K562 (cell line): ENCODE data around the gene CACNA2D4. TPM values are rescaled to one million over a fixed set of nuclear protein-coding genes. Genes with fewer than 3 reads are reported as not detected.
A peak's percentile ranks its signal among the peaks of the same experiment; 100 is the strongest.

Source experiments
- ATAC-seq: fragments of 200-7000 bp; cut with Tn5 transposase; 3 replicates; pipeline ENCODE4 v1.9.1; 2020; ENCODE audit warnings: moderate library complexity
- BruUV-seq: library from RNA; stranded (reverse); fragments of 400-500 nt; replicated peaks from 2 replicates; lab custom pipeline; 2021; lab: Mats Ljungman, UMichigan
- CTCF ChIA-PET: fragments of 300-600 bp; formaldehyde crosslinking; extraction: SDS; loops from one replicate; lab custom pipeline; 2021; ENCODE audit warnings: low intra/inter-chr PET ratio; lab: Yijun Ruan, JAX
- POLR2A ChIA-PET: fragments of 300-600, 350-650 bp; sonication (Branson Sonifier 250); formaldehyde crosslinking; extraction: SDS; loops from one replicate; lab custom pipeline; 2021; ENCODE audit warnings: antibody characterized with exemption, inconsistent platforms; lab: Yijun Ruan, JAX
- DNase-seq, 4 experiments: peaks; one replicate each; pipeline versions ENCODE4 v3.0.0 to v3.0.0-alpha.2; 2011 to 2018; ENCODE audit warnings: low spot score in 3 of 4, mixed read lengths in 3 of 4; ENCODE audit errors: extremely low read depth in 1 of 4
- FAIRE-seq: peaks from 2 replicates; lab custom pipeline; 2011; peaks lifted over from hg19 to GRCh38; lab: Jason Lieb, UNC
- H2AFZ ChIP-seq: 2 replicates; pipeline ENCODE4 v1.6.0; 2011; ENCODE audit warnings: low read depth, low read length, control low read depth, inconsistent platforms
- H3K27ac ChIP-seq: fragments of 200-600 bp; 3 replicates; pipeline ENCODE4 v1.8.0; 2011; ENCODE audit warnings: low read depth, mild to moderate bottlenecking, control low read depth, inconsistent platforms, low read length, moderate library complexity, mixed read lengths; ENCODE audit errors: extremely low read depth
- H3K27me3 ChIP-seq, 2 experiments: fragments of 300-600 bp in 1 of 2; 2 replicates in 1 of 2; 3 replicates in 1 of 2; pipeline versions ENCODE4 v1.6.0 to v1.8.0; 2011; ENCODE audit warnings: inconsistent platforms in 2 of 2, low read length in 2 of 2, mild to moderate bottlenecking in 1 of 2, mixed read lengths in 1 of 2, moderate library complexity in 1 of 2; ENCODE audit not compliant: control insufficient read depth in 2 of 2, insufficient read depth in 2 of 2
- H3K36me3 ChIP-seq: fragments of 300-600 bp; 3 replicates; pipeline ENCODE4 v1.8.0; 2011; ENCODE audit warnings: mild to moderate bottlenecking, low read length, inconsistent platforms; ENCODE audit not compliant: control insufficient read depth, insufficient read depth
- H3K4me1 ChIP-seq, 2 experiments: fragments of 200-600 bp in 1 of 2; replicated peaks in 1 of 2; 2 replicates in 1 of 2; 3 replicates in 1 of 2; pipeline versions ENCODE4 v1.5.1 to v1.8.0; 2011; ENCODE audit warnings: inconsistent platforms in 2 of 2, low read length in 2 of 2, mild to moderate bottlenecking in 1 of 2, mixed read lengths in 1 of 2, moderate library complexity in 1 of 2; ENCODE audit not compliant: control insufficient read depth in 2 of 2, insufficient read depth in 2 of 2
- H3K4me2 ChIP-seq: 2 replicates; pipeline ENCODE4 v1.6.1; 2011; ENCODE audit warnings: low read length, control low read depth, inconsistent platforms, mixed read lengths; ENCODE audit not compliant: insufficient read depth
- H3K4me3 ChIP-seq: fragments of 200-600 bp; sonication (generic), shearing (Covaris generic); 2 replicates; pipeline ENCODE4 v1.5.1; 2016; ENCODE audit warnings: control low read depth, inconsistent platforms
- H3K79me2 ChIP-seq: fragments of 200-600 bp; 3 replicates; pipeline ENCODE4 v1.8.0; 2011; ENCODE audit warnings: low read length, inconsistent platforms; ENCODE audit not compliant: control insufficient read depth, insufficient read depth
- H3K9ac ChIP-seq, 2 experiments: 2 replicates each; pipeline versions ENCODE4 v1.6.0 to v1.6.1; 2011; ENCODE audit warnings: low read depth in 2 of 2, low read length in 2 of 2, control low read depth in 1 of 2, inconsistent platforms in 1 of 2, mild to moderate bottlenecking in 1 of 2, mixed read lengths in 1 of 2; ENCODE audit not compliant: insufficient read depth in 1 of 2
- H3K9me1 ChIP-seq: one replicate; pipeline ENCODE4 v1.6.0; 2011; ENCODE audit warnings: inconsistent platforms, mild to moderate bottlenecking, low read length, moderate library complexity; ENCODE audit not compliant: control insufficient read depth, insufficient read depth
- H3K9me3 ChIP-seq: replicated peaks from 2 replicates; pipeline ENCODE4 v1.5.1; 2011; ENCODE audit warnings: low read depth, low read length, inconsistent platforms; ENCODE audit not compliant: control insufficient read depth, insufficient read depth
- H4K20me1 ChIP-seq: replicated peaks from 2 replicates; pipeline ENCODE4 v1.6.1; 2011; ENCODE audit warnings: low read length, inconsistent platforms, mixed read lengths; ENCODE audit not compliant: control insufficient read depth, insufficient read depth
- CBFA2T3 ChIP-seq: fragments of 450-650 bp; IDR thresholded peaks from 2 replicates; pipeline ENCODE4 v1.6.1; 2017
- CHCHD3 ChIP-seq: fragments of 250-450 bp; sonication (Bioruptor Pico); IDR thresholded peaks from 2 replicates; pipeline ENCODE4 v2.1.2; 2022; ENCODE audit warnings: mild to moderate bottlenecking
- ESRRB ChIP-seq: fragments of 250-450 bp; sonication (Bioruptor Pico); IDR thresholded peaks from 2 replicates; pipeline ENCODE4 v1.5.0; 2020; ENCODE audit warnings: mild to moderate bottlenecking, moderate library complexity, borderline replicate concordance
- NUFIP1 ChIP-seq: fragments of 450-650 bp; IDR thresholded peaks from 2 replicates; pipeline ENCODE4 v1.6.1; 2018; ENCODE audit not compliant: partially characterized antibody
- RERE ChIP-seq: sonication (generic); formaldehyde crosslinking; IDR thresholded peaks from 2 replicates; pipeline ENCODE4 v1.8.0; 2023; ENCODE audit warnings: missing genetic modification reagents, mild to moderate bottlenecking, borderline replicate concordance
- TCF3 ChIP-seq: sonication (generic); formaldehyde crosslinking; IDR thresholded peaks from 2 replicates; pipeline ENCODE4 v1.4.0; 2020; ENCODE audit warnings: mild to moderate bottlenecking, missing genetic modification reagents
- TFAP4 ChIP-seq: sonication (generic); formaldehyde crosslinking; IDR thresholded peaks from 2 replicates; pipeline ENCODE4 v1.8.0; 2022; ENCODE audit warnings: missing genetic modification reagents, mild to moderate bottlenecking, moderate library complexity, borderline replicate concordance
- ZBTB34 ChIP-seq: fragments of 250-450 bp; sonication (Bioruptor Pico); IDR thresholded peaks from 2 replicates; pipeline ENCODE4 v1.8.0; 2021; ENCODE audit warnings: mild to moderate bottlenecking, moderate library complexity
- ZBTB7A ChIP-seq: IDR thresholded peaks from 2 replicates; pipeline ENCODE4 v1.6.1; 2011; ENCODE audit warnings: low read depth, mild to moderate bottlenecking, low read length, moderate library complexity, borderline replicate concordance; ENCODE audit not compliant: control insufficient read depth
- ZNF263 ChIP-seq: sonication (generic); formaldehyde crosslinking; IDR thresholded peaks from 2 replicates; pipeline ENCODE4 v1.8.0; 2022; ENCODE audit warnings: mild to moderate bottlenecking, missing genetic modification reagents, borderline replicate concordance
- WGBS: fragments of 100-300 bp; shearing (Covaris generic); methylation state at CpG from one replicate; pipeline ENCODE4 v1.1.6; 2016; ENCODE audit warnings: low coverage, mixed read lengths; ENCODE audit not compliant: insufficient coverage; ENCODE audit errors: missing lambda C conversion rate; 5-methylcytosine and 5-hydroxymethylcytosine counted together
- in situ Hi-C: fragments of 300-500 bp; cut with MboI; formaldehyde crosslinking; loops from 4 replicates; pipeline ENCODE4 v1.15.0; 2018; ENCODE audit warnings: inconsistent platforms, mixed read lengths
- intact Hi-C: fragments of 100-400 bp; cut with micrococcal nuclease; formaldehyde crosslinking; loops from 2 replicates; pipeline ENCODE4 v1.14.2; 2022
- polyA plus RNA-seq, 8 experiments: library from polyadenylated mRNA; depleted of rRNA in 4 of 8; stranded (reverse) in 5 of 8; unstranded in 3 of 8; fragments of >200 nt; fragmentation: Nextera tagmentation in 2 of 8; fragmentation: Illumina TruSeq in 1 of 8; extraction: Ambion mirVana in 2 of 8; extraction: Trizol in 1 of 8; gene quantifications; 2 replicates each; pipeline versions ENCODE4 v1.2.1 to v1.2.3, GENCODE V29; 2011 to 2014; ENCODE audit warnings: inconsistent platforms in 1 of 8, missing spikeins in 1 of 8
- total RNA-seq, 7 experiments: library from RNA; depleted of rRNA in 6 of 7; stranded (reverse); fragments of >200 nt in 6 of 7; fragmentation: Illumina TruSeq in 2 of 7; extraction: Trizol in 2 of 7; gene quantifications; 2 replicates each; pipeline versions ENCODE4 v1.2.1 to v1.2.3, GENCODE V29; 2011 to 2021; ENCODE audit warnings: low replicate concordance in 1 of 7

The CACNA2D4 gene
- total and polyA plus RNA-seq, 9 of the 15 experiments (the other 6 are each of a cell fraction or from before 2014, with no cell fraction given) = 0.04 to 0.69 (median 0.40) TPM; not detected in 3

- ATAC-seq (peak; percentile 65), DNase-seq (peak; percentile 58 to 73 (median 69)), FAIRE-seq (peak; percentile 78)
- H3K9ac ChIP-seq = no peak overlapping the region
- peak overlapping the region; percentile 53 for H3K4me2 ChIP-seq
- H3K36me3 ChIP-seq = no peaks in the 10 kb centered on the region
- POLR2A ChIA-PET = interaction anchor here (0.6 to 1.4 kb wide), 2 partner anchors 12 to 22 kb away, joined by 3 to 5 read pairs; no protein-coding TSS in a partner anchor
- WGBS = 4% methylated on average over 11 of the region's 18 CpGs
- H3K9me3 ChIP-seq = no peaks in the 10 kb centered on the region
- in situ Hi-C loops = no loop called here
- H3K27me3 ChIP-seq = no peaks in the 10 kb centered on the region
- peak overlapping the region; percentile 81 for H2AFZ ChIP-seq
- peaks cover 36 to 44% of the 10 kb centered on the region in 2 experiments for H3K4me1 ChIP-seq
- H3K4me3 ChIP-seq = no peak overlapping the region
- BruUV-seq = no TSS peak
- H4K20me1 ChIP-seq = no peaks in the 10 kb centered on the region
- intact Hi-C loops = loop anchor here (10.0 kb wide), 1 partner anchor 102 kb away; no protein-coding TSS in a partner anchor
- H3K9me1 ChIP-seq = no peaks in the 10 kb centered on the region
- H3K79me2 ChIP-seq = no peaks in the 10 kb centered on the region
- H3K27ac ChIP-seq = no peak overlapping the region
- CTCF ChIA-PET = no interaction called here
- peak; percentile 99 for TF ChIP-seq ZNF263 (CRISPR knock-in tag)
- TF ChIP-seq TFAP4 (CRISPR knock-in tag) = peak; percentile 85
- no peak for TF ChIP-seq ZBTB34 (CRISPR knock-in tag)
- no peak for TF ChIP-seq NUFIP1
- peak; percentile 53 for TF ChIP-seq TCF3 (CRISPR knock-in tag)
- no peak for TF ChIP-seq RERE (CRISPR knock-in tag)
- TF ChIP-seq CBFA2T3 = peak; percentile 58
- peak; percentile 29; the same call in 1 of the 2 replicates for TF ChIP-seq ZBTB7A
- no peak for TF ChIP-seq ESRRB
- no peak for TF ChIP-seq CHCHD3 (CRISPR knock-in tag)
Measured at GRCh38 chr12:1916371-1917171, 1.9 kb downstream of the CACNA2D4 start.
